ENCODE data around the gene ATG12. TPM values are rescaled to one million over a fixed set of nuclear protein-coding genes. Genes with fewer than 3 reads are reported as not detected.

Gene ATG12
- total and polyA plus RNA-seq, 2 of the 13 experiments (the other 11 are each of a cell fraction or from before 2014, with no cell fraction given) = 46.4 to 58.1 TPM

DNA sequence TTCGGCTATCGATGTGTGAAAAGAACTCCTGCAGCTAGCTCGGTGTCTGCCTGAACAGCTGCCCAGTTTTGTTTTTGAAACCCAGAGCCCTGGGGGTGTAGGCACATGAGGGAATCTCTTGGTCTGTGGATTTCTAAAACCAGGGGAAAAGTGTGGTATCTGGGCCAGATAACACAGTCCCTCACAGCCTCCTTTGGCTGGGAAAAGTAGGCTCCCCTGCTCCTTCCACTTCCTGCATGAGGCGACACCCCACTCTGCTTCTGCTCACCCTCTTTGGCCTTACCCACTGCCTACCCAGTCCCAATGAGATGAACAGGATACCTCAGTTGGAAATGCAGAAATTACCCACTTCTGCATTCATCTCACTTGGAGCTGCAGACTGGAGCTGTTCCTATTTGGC lies 15.4 kb downstream of the ATG12 start:
- no TSS peak for BruUV-seq (replicated peaks)
- no peak for FAIRE-seq
- no peak overlapping the region for H2AFZ ChIP-seq (ENCODE audit: low read length)

More for the DNA sequence above, 15.4 kb downstream of the ATG12 start:
- peaks cover 17% of the 10 kb centered on the region for H3K4me1 ChIP-seq (ENCODE audit: insufficient read depth, low read length)
- ATAC-seq (peak; percentile 61), DNase-seq (ENCODE audit: low spot score) (no peak)
- peaks cover 0 to 1% of the 10 kb centered on the region in 2 experiments; a peak in 1 of 5 replicates for H3K36me3 ChIP-seq (replicated peaks in 1 of 2; ENCODE audit: control insufficient read depth in 1 of 2, insufficient read depth in 2 of 2, low read length in 2 of 2)
- H3K27me3 ChIP-seq (ENCODE audit: control insufficient read depth in 1 of 2, insufficient read depth in 2 of 2, low read length in 2 of 2) = no peaks in the 10 kb centered on the region
- 96% methylated on average over 4 of the region's 4 CpGs for WGBS (ENCODE audit: low lambda C conversion rate)
- no peak overlapping the region for H3K4me2 ChIP-seq (ENCODE audit: low read depth, low read length)
- H3K9ac ChIP-seq (ENCODE audit: insufficient read depth, low read depth, low read length) = no peak overlapping the region
- no peaks in the 10 kb centered on the region for H3K79me2 ChIP-seq (ENCODE audit: insufficient read depth, low read length)
- POLR2A ChIA-PET = no interaction called here
- no peaks in the 10 kb centered on the region for H3K9me3 ChIP-seq (ENCODE audit: low read length)
- in situ Hi-C loops (cut with HindIII; ENCODE audit: extremely low pct_ligation_motif_present, low pct_unique_long_range_greater_than_20kb) (loop anchor here (25.0 kb wide), 1 partner anchor 236 kb away; no protein-coding TSS in a partner anchor), intact Hi-C loops (cut with micrococcal nuclease; ENCODE audit: unreplicated experiment) (no loop called here)
- TF ChIP-seq HMGXB4 (CRISPR knock-in tag; IDR thresholded peaks at IDR 0.05; ENCODE audit: borderline replicate concordance in 1 of 2, low read depth in 1 of 2) = no peak
- TF ChIP-seq, protein P1, sequence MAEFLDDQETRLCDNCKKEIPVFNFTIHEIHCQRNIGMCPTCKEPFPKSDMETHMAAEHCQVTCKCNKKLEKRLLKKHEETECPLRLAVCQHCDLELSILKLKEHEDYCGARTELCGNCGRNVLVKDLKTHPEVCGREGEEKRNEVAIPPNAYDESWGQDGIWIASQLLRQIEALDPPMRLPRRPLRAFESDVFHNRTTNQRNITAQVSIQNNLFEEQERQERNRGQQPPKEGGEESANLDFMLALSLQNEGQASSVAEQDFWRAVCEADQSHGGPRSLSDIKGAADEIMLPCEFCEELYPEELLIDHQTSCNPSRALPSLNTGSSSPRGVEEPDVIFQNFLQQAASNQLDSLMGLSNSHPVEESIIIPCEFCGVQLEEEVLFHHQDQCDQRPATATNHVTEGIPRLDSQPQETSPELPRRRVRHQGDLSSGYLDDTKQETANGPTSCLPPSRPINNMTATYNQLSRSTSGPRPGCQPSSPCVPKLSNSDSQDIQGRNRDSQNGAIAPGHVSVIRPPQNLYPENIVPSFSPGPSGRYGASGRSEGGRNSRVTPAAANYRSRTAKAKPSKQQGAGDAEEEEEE (CRISPR knock-in tag; IDR thresholded peaks at IDR 0.05; ENCODE audit: borderline replicate concordance) = no peak
- TF ChIP-seq ZFP91 (CRISPR knock-in tag; IDR thresholded peaks at IDR 0.05; ENCODE audit: borderline replicate concordance) = no peak
- no peak for TF ChIP-seq ZNF703 (CRISPR knock-in tag; IDR thresholded peaks at IDR 0.05; ENCODE audit: borderline replicate concordance)
- no peak for TF ChIP-seq NKX3-1 (CRISPR knock-in tag; IDR thresholded peaks at IDR 0.05)
- TF ChIP-seq, protein P2, sequence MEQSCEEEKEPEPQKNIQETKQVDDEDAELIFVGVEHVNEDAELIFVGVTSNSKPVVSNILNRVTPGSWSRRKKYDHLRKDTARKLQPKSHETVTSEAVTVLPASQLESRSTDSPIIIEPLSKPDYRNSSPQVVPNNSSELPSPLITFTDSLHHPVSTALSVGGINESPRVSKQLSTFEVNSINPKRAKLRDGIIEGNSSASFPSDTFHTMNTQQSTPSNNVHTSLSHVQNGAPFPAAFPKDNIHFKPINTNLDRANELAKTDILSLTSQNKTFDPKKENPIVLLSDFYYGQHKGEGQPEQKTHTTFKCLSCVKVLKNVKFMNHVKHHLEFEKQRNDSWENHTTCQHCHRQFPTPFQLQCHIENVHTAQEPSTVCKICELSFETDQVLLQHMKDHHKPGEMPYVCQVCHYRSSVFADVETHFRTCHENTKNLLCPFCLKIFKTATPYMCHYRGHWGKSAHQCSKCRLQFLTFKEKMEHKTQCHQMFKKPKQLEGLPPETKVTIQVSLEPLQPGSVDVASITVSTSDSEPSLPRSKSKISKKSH (CRISPR knock-in tag; IDR thresholded peaks at IDR 0.05; ENCODE audit: borderline replicate concordance) = no peak
- TF ChIP-seq, protein P3, sequence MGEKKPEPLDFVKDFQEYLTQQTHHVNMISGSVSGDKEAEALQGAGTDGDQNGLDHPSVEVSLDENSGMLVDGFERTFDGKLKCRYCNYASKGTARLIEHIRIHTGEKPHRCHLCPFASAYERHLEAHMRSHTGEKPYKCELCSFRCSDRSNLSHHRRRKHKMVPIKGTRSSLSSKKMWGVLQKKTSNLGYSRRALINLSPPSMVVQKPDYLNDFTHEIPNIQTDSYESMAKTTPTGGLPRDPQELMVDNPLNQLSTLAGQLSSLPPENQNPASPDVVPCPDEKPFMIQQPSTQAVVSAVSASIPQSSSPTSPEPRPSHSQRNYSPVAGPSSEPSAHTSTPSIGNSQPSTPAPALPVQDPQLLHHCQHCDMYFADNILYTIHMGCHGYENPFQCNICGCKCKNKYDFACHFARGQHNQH (CRISPR knock-in tag; IDR thresholded peaks at IDR 0.05) = no peak
- H4K20me1 ChIP-seq (ENCODE audit: insufficient read depth, low read length) = no peaks in the 10 kb centered on the region
- CTCF ChIA-PET (ENCODE audit: low intra/inter-chr PET ratio, low total read pairs) = no interaction called here
- no peak overlapping the region for H3K27ac ChIP-seq (ENCODE audit: extremely low read length, insufficient read depth, low read length)
- H3K4me3 ChIP-seq (replicated peaks in 1 of 3; ENCODE audit: insufficient read depth in 1 of 3, low read depth in 2 of 3, low read length in 3 of 3) = no peak overlapping the region

Data from HepG2 (cell line).